Endothelial cell of umbilical vein (primary cell): ENCODE measurements around the gene BTBD10. TPM values are rescaled to one million over a fixed set of nuclear protein-coding genes. Genes with fewer than 3 reads are reported as not detected.
A peak's percentile ranks its signal among the peaks of the same experiment; 100 is the strongest.

ENCODE experiments used
- BruUV-seq: library from RNA; stranded (reverse); fragments of 400-500 nt; replicated peaks from 2 replicates; lab custom pipeline; 2021; lab: Mats Ljungman, UMichigan
- CTCF ChIA-PET: fragments of 300-600, 350-600 bp; sonication (Branson Sonifier 250); formaldehyde crosslinking; loops from one replicate; lab custom pipeline; 2021; ENCODE audit warnings: antibody characterized with exemption, inconsistent platforms; lab: Charles Lee
- POLR2A ChIA-PET: fragments of 300-600, 350-600 bp; sonication (Branson Sonifier 250); formaldehyde crosslinking; loops from one replicate; lab custom pipeline; 2021; ENCODE audit warnings: antibody characterized with exemption, inconsistent platforms; lab: Charles Lee
- DNase-seq: peaks from one replicate; pipeline ENCODE4 v3.0.0-alpha.2; 2011; ENCODE audit warnings: low read depth, low spot score
- FAIRE-seq: peaks from 2 replicates; lab custom pipeline; 2011; peaks lifted over from hg19 to GRCh38; lab: Jason Lieb, UNC
- H2AFZ ChIP-seq: 2 replicates; pipeline ENCODE4 v1.6.0; 2012; ENCODE audit warnings: low read depth, low read length, control low read depth, inconsistent platforms
- H3K27ac ChIP-seq: 2 replicates; pipeline ENCODE4 v1.5.1; 2011; ENCODE audit warnings: low read depth, mild to moderate bottlenecking, control low read depth, low read length, moderate library complexity; ENCODE audit not compliant: insufficient read depth
- H3K27me3 ChIP-seq, 2 experiments: 2 replicates each; pipeline versions ENCODE4 v1.6.0 to v1.6.1; 2011; ENCODE audit warnings: low read length in 2 of 2, mixed read lengths in 1 of 2; ENCODE audit not compliant: control insufficient read depth in 2 of 2, insufficient read depth in 2 of 2
- H3K36me3 ChIP-seq, 2 experiments: 2 replicates in 1 of 2; 3 replicates in 1 of 2; pipeline ENCODE4 v1.5.1; 2011; ENCODE audit warnings: low read length in 2 of 2, mild to moderate bottlenecking in 1 of 2, moderate library complexity in 1 of 2; ENCODE audit not compliant: control insufficient read depth in 2 of 2, insufficient read depth in 2 of 2; ENCODE audit errors: extremely low read depth in 1 of 2
- H3K4me1 ChIP-seq: 3 replicates; pipeline ENCODE4 v1.5.1; 2011; ENCODE audit warnings: mild to moderate bottlenecking, low read length; ENCODE audit not compliant: control insufficient read depth, insufficient read depth; ENCODE audit errors: extremely low read depth
- H3K4me2 ChIP-seq: 2 replicates; pipeline ENCODE4 v1.6.1; 2011; ENCODE audit warnings: low read length, control low read depth, mixed read lengths; ENCODE audit not compliant: insufficient read depth
- H3K4me3 ChIP-seq, 3 experiments: fragments of 200-600 bp in 1 of 3; sonication (generic), shearing (Covaris generic) in 1 of 3; replicated peaks in 1 of 3; 2 replicates each; pipeline ENCODE4 v1.5.1; 2011 to 2016; ENCODE audit warnings: control low read depth in 3 of 3, low read length in 3 of 3, mild to moderate bottlenecking in 2 of 3, inconsistent platforms in 1 of 3, low read depth in 1 of 3, moderate library complexity in 1 of 3; ENCODE audit not compliant: insufficient read depth in 1 of 3
- H3K79me2 ChIP-seq: 2 replicates; pipeline ENCODE4 v1.6.0; 2012; ENCODE audit warnings: low read length, inconsistent platforms; ENCODE audit not compliant: control insufficient read depth, insufficient read depth
- H3K9ac ChIP-seq: replicated peaks from 2 replicates; pipeline ENCODE3; 2011; ENCODE audit warnings: low read length, control low read depth; ENCODE audit not compliant: insufficient read depth; ENCODE audit errors: extremely low read depth
- H3K9me1 ChIP-seq: replicated peaks from 3 replicates; pipeline ENCODE4 v1.6.0; 2011; ENCODE audit warnings: mild to moderate bottlenecking, low read length; ENCODE audit not compliant: control insufficient read depth, insufficient read depth; ENCODE audit errors: extremely low read depth
- H3K9me3 ChIP-seq: replicated peaks from 2 replicates; pipeline ENCODE4 v1.5.1; 2012; ENCODE audit warnings: low read length, inconsistent platforms; ENCODE audit not compliant: control insufficient read depth, insufficient read depth
- H4K20me1 ChIP-seq: replicated peaks from 2 replicates; pipeline ENCODE3; 2011; ENCODE audit warnings: mild to moderate bottlenecking, low read length; ENCODE audit not compliant: control insufficient read depth, insufficient read depth; ENCODE audit errors: extremely low read depth
- EZH2 ChIP-seq: IDR thresholded peaks from 2 replicates; pipeline ENCODE4 v1.6.1; 2012; ENCODE audit warnings: borderline replicate concordance, low read depth, mild to moderate bottlenecking, moderate library complexity, low read length, inconsistent platforms; ENCODE audit not compliant: severe bottlenecking
- FOS ChIP-seq: IDR thresholded peaks from 2 replicates; pipeline ENCODE4 v1.6.1; 2011; ENCODE audit warnings: mild to moderate bottlenecking, low read length, moderate library complexity, borderline replicate concordance; ENCODE audit not compliant: insufficient read depth
- GATA2 ChIP-seq: IDR thresholded peaks from 2 replicates; pipeline ENCODE4 v1.7.0; 2011; ENCODE audit warnings: low read depth, mild to moderate bottlenecking, moderate library complexity, mixed read lengths, low read length; ENCODE audit not compliant: insufficient read length, insufficient read depth
- JUN ChIP-seq: IDR thresholded peaks from 2 replicates; pipeline ENCODE4 v1.6.1; 2011; ENCODE audit warnings: borderline replicate concordance, low read depth; ENCODE audit not compliant: insufficient read length, insufficient read depth
- MYC ChIP-seq: IDR thresholded peaks from one replicate; pipeline ENCODE4 v1.6.1; 2011; ENCODE audit warnings: mild to moderate bottlenecking, low read depth, low read length
- POLR2A ChIP-seq: IDR thresholded peaks from 2 replicates; pipeline ENCODE4 v1.6.1; 2012; ENCODE audit warnings: low read depth, mild to moderate bottlenecking, control low read depth, low read length
- POLR2AphosphoS5 ChIP-seq: IDR thresholded peaks from 2 replicates; pipeline ENCODE4 v1.6.1; 2012; ENCODE audit warnings: low read depth, mild to moderate bottlenecking, control low read depth, low read length, moderate library complexity; ENCODE audit not compliant: insufficient read depth
- dilution Hi-C: fragments of 300-500 bp; cut with MboI; formaldehyde crosslinking; loops from one replicate; pipeline ENCODE4 v1.15.0; 2019; ENCODE audit warnings: low sequenced_read_pairs; ENCODE audit not compliant: extremely low pct_ligation_motif_present
- intact Hi-C: fragments of 100-400 bp; cut with micrococcal nuclease; formaldehyde crosslinking; loops from one replicate; pipeline ENCODE4 v1.10.0; 2022
- polyA plus RNA-seq, 4 experiments: library from polyadenylated mRNA; depleted of rRNA in 3 of 4; stranded (reverse) in 3 of 4; unstranded in 1 of 4; fragments of >200 nt; gene quantifications; 2 replicates each; pipeline versions ENCODE4 v1.2.1 to v1.2.3, GENCODE V29; 2011 to 2012; ENCODE audit warnings: missing spikeins in 1 of 4
- total RNA-seq: library from RNA; stranded (reverse); gene quantifications from 2 replicates; pipeline ENCODE4 v1.2.3, GENCODE V29; 2021
- TF ChIP-seq, protein P1 (sequence below), 2 donors: IDR thresholded peaks; 1 replicate in 1 of 2; 2 replicates in 1 of 2; pipeline ENCODE4 v1.5.1; 2011; ENCODE audit warnings: low read length in 2 of 2, mild to moderate bottlenecking in 2 of 2, moderate library complexity in 2 of 2, control low read depth in 1 of 2, inconsistent platforms in 1 of 2, low read depth in 1 of 2; ENCODE audit not compliant: insufficient read depth in 1 of 2; ENCODE audit errors: extremely low read depth in 1 of 2
- TF ChIP-seq, protein P2 (sequence below): IDR thresholded peaks from 2 replicates; pipeline ENCODE4 v1.6.1; 2011; ENCODE audit not compliant: insufficient read depth, insufficient read length

BTBD10 gene
- total and polyA plus RNA-seq, 2 donors (not counting 3 experiments of a cell fraction or from before 2014, with no cell fraction given): 31.7 to 49.6 TPM

DNA sequence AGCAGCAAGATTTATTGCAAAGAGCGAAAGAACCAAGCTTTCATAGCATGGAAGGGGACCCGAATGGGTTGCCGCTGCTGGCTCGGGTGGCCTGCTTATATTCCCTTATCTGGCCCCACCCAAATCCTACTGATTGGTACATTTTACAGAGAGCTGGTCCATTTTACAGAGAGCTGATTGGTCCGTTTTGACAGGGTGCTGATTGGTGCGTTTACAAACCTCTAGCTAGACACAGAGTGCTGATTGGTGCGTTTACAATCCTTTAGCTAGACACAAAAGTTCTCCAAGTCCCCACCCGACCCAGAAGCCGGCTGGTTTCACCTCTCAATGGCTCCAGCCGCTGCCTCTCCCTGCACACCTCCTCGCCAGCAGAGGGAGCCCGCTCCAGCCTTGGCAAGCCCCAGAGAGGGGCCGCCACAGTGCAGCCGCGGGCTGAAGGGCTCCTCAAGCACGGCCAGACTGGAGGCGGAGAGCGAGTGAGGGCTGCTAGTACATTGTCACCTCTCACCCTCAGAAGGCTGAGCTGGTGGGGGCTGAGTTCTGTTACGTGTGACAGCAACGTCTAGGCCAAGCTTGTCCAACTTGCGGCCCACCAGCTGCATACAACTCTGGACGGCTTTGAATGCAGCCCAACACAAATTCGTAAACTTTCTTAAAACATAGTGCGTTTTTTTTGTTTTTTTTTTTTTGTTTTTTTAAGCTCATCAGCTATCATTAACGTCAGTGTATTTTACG is 24.1 kb upstream of the BTBD10 start:
- POLR2A ChIA-PET: no interaction called here
- BruUV-seq: no TSS peak
- Histone ChIP-seq H3K27me3 (peaks cover 6 to 13% of the 10 kb centered on the region in 2 experiments), H3K9me1 (no peaks in the 10 kb centered on the region), H3K79me2 (no peaks in the 10 kb centered on the region), H3K4me2 (peak overlapping the region; percentile 31), H3K27ac (no peak overlapping the region), H3K4me1 (no peaks in the 10 kb centered on the region), H3K9ac (no peak overlapping the region), H4K20me1 (no peaks in the 10 kb centered on the region), H3K4me3 (peak overlapping the region in 1 of 3 experiments; percentile 12), H3K36me3 (no peaks in the 10 kb centered on the region), H3K9me3 (no peaks in the 10 kb centered on the region), H2AFZ (peak overlapping the region; percentile 71)
- dilution Hi-C loops: no loop called here
- DNase-seq (peak; percentile 40), FAIRE-seq (no peak)
- intact Hi-C loops: loop anchor here (1.0 to 10.0 kb wide), 2 partner anchors 468 to 762 kb away; no protein-coding TSS in a partner anchor
- CTCF ChIA-PET: interaction anchor here (0.8 to 1.7 kb wide), 15 partner anchors 9 to 764 kb away, joined by 3 to 8 read pairs (median 4); partner anchors contain the start of gene PTH
- no peak for TF ChIP-seq GATA2
- TF ChIP-seq, protein P1, sequence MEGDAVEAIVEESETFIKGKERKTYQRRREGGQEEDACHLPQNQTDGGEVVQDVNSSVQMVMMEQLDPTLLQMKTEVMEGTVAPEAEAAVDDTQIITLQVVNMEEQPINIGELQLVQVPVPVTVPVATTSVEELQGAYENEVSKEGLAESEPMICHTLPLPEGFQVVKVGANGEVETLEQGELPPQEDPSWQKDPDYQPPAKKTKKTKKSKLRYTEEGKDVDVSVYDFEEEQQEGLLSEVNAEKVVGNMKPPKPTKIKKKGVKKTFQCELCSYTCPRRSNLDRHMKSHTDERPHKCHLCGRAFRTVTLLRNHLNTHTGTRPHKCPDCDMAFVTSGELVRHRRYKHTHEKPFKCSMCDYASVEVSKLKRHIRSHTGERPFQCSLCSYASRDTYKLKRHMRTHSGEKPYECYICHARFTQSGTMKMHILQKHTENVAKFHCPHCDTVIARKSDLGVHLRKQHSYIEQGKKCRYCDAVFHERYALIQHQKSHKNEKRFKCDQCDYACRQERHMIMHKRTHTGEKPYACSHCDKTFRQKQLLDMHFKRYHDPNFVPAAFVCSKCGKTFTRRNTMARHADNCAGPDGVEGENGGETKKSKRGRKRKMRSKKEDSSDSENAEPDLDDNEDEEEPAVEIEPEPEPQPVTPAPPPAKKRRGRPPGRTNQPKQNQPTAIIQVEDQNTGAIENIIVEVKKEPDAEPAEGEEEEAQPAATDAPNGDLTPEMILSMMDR (IDR thresholded peaks at IDR 0.05; ENCODE audit: extremely low read depth in 1 of 2, insufficient read depth in 1 of 2, low read depth in 1 of 2, low read length in 2 of 2): peak; percentile 32 to 69

DNA sequence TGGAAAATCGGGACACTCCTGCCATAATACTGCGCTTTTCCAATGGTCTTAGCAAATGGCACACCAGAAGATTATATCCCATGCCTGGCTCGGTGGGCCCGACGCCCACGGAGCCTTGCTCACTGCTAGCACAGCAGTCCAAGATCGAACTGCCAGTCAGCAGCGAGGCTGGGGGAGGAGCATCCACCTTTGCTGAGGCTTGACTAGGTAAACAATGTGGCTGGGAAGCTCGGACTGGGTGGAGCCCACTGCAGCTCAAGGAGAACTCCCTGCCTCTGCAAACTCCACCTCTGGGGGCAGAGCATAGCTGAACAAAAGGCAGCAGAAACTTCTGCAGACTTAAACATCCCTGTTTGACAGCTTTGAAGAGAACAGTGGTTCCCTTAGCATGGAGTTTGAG is 17.2 kb upstream of the BTBD10 start:
- no TSS peak for BruUV-seq
- H3K4me2 ChIP-seq: no peak overlapping the region
- H3K27me3 ChIP-seq: peaks cover 3 to 14% of the 10 kb centered on the region in 2 experiments
- H3K4me3 ChIP-seq: no peak overlapping the region
- ChIA-PET POLR2A (no interaction called here), CTCF (interaction anchor here (1.9 kb wide), 1 partner anchor 14 kb away, joined by 4 read pairs; no protein-coding TSS in a partner anchor)
- dilution Hi-C loops: no loop called here
- H3K4me1 ChIP-seq: no peaks in the 10 kb centered on the region
- no peak overlapping the region for H3K27ac ChIP-seq
- no peak overlapping the region for H3K9ac ChIP-seq
- H3K9me3 ChIP-seq: no peaks in the 10 kb centered on the region
- TF ChIP-seq, protein P1 (IDR thresholded peaks at IDR 0.05; ENCODE audit: extremely low read depth in 1 of 2, insufficient read depth in 1 of 2, low read depth in 1 of 2, low read length in 2 of 2): no peak
- TF ChIP-seq GATA2 (no peak), MYC (no peak), EZH2 (no peak), FOS (no peak), POLR2AphosphoS5 (no peak), POLR2A (no peak), JUN (no peak)
- TF ChIP-seq, protein P2, sequence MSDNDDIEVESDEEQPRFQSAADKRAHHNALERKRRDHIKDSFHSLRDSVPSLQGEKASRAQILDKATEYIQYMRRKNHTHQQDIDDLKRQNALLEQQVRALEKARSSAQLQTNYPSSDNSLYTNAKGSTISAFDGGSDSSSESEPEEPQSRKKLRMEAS: no peak
- FAIRE-seq: no peak
- DNase-seq: no peak
- H3K9me1 ChIP-seq: no peaks in the 10 kb centered on the region
- H3K79me2 ChIP-seq: no peaks in the 10 kb centered on the region
- intact Hi-C loops: loop anchor here (10.0 kb wide), 1 partner anchor 475 kb away; no protein-coding TSS in a partner anchor
- no peaks in the 10 kb centered on the region for H4K20me1 ChIP-seq
- no peaks in the 10 kb centered on the region for H3K36me3 ChIP-seq
- H2AFZ ChIP-seq: no peak overlapping the region
